Fibroblast of the aortic adventitia (primary cell): Measurements from ENCODE around the gene PLEKHA6. TPM values are rescaled to one million over a fixed set of nuclear protein-coding genes. Genes with fewer than 3 reads are reported as not detected.
A peak's percentile ranks its signal among the peaks of the same experiment; 100 is the strongest.

Experiments used
- DNase-seq: peaks from one replicate; pipeline ENCODE4 v3.0.0-alpha.2; 2010; ENCODE audit warnings: low read depth
- H3K4me3 ChIP-seq: 2 replicates; pipeline ENCODE4 v1.5.1; 2011; ENCODE audit warnings: low read depth, mild to moderate bottlenecking, control low read depth, low read length, moderate library complexity
- total RNA-seq: library from RNA; depleted of rRNA; stranded (reverse); fragments of >200 nt; gene quantifications from 2 replicates; pipeline ENCODE4 v1.2.3, GENCODE V29; 2012; ENCODE audit warnings: low replicate concordance
- TF ChIP-seq, protein P1 (sequence below): IDR thresholded peaks from 2 replicates; pipeline ENCODE4 v1.5.1; 2011; ENCODE audit warnings: mild to moderate bottlenecking, low read length, control low read depth, inconsistent platforms; ENCODE audit not compliant: insufficient read depth

The PLEKHA6 gene
- total RNA-seq, 1 donor, result 3.6 TPM

DNA sequence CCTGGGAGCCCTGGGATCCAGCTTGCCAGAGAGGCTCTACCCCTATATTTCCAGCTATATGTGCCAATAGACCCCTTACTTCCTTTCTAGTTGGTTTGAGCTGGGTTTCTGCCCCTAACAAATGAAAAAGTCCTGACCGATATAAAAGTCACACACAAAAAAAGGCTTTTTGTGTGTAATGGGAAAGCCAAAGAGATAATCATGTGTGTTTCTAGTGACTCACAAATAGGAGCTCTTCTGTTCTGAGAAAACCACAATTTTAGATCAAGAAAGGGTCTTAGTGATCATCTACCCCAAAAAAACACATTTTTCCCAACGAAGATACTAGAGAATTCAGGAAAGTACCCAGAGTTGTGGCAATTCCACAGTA, 23.0 kb upstream of the PLEKHA6 start:
- TF ChIP-seq, protein P1, sequence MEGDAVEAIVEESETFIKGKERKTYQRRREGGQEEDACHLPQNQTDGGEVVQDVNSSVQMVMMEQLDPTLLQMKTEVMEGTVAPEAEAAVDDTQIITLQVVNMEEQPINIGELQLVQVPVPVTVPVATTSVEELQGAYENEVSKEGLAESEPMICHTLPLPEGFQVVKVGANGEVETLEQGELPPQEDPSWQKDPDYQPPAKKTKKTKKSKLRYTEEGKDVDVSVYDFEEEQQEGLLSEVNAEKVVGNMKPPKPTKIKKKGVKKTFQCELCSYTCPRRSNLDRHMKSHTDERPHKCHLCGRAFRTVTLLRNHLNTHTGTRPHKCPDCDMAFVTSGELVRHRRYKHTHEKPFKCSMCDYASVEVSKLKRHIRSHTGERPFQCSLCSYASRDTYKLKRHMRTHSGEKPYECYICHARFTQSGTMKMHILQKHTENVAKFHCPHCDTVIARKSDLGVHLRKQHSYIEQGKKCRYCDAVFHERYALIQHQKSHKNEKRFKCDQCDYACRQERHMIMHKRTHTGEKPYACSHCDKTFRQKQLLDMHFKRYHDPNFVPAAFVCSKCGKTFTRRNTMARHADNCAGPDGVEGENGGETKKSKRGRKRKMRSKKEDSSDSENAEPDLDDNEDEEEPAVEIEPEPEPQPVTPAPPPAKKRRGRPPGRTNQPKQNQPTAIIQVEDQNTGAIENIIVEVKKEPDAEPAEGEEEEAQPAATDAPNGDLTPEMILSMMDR, result no peak
- no peak overlapping the region for H3K4me3 ChIP-seq
- DNase-seq, result no peak

DNA sequence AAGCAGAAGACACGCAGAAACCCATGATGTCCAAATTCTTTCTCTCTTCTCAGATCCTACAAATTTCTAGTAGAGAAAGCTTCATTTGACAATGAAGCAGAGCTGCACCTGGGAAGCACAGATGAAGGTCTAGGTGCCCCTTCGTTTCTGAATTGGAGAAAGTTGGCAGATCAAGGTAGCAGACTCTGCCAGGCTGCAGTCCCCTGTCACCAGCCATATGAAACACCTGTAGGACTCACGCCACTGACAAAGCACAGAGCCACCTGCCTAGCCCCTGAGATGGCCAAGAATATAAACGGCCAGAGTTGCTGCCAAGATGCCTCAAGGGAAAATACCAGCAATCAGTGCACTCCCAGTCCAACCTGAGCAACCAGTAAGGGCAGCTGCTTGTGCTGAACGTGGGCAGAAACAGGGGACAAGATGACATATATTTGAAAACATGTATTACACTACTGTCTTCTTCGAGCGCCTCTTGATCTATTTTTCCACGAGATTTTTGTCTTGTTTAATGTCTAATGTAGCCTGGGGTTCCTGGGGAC, 20.6 kb upstream of the PLEKHA6 start:
- no peak for DNase-seq
- H3K4me3 ChIP-seq, result no peak overlapping the region
- TF ChIP-seq, protein P1, result no peak

- H3K4me3 ChIP-seq, result peak overlapping the region; percentile 55
- TF ChIP-seq, protein P1, result no peak
- no peak for DNase-seq
Observed at GRCh38 chr1:204377800-204378668, 18.3 kb upstream of the PLEKHA6 start.

DNA sequence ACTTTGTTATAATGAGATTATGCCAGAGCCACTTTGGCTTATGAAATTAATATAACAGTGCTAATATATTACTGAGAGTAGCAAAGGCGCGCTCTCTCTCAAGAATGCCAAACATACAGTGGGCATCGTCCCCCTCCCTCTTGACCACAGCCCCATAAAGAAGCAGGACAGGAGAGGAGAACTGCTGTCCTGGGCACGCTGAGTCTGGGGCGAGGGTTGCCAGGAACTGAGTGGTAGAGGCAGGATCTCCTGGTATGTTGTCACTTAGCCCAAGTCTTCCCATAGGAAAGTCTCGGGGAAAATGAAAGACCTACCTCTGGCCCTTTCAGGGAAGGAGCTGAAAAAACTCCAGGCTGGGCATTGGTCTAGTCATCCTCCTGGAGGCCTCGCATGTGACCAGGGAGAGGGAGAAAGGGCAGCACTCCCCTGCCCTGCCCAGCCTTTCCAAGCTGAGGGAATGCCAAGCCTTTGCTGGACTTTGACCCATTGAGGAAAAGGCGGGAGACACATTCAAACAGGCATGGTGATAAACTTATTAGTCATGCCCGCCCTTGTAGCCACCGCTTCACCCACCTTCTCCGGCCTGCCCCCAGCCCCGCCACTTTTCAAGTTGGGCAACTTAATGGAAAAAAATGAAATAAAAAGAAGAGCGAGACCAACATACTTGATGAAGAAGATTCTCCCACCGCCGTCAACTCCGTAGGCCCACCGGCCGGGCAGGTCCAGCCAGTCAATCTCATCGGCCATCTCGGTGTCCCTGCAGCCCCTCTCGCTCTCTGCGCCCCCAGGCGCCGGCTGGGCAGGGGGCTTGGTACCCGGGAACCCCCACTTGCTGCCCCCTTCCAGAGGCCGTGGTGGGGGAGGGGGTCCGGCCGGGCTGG, 17.4 kb upstream of the PLEKHA6 start:
- no peak overlapping the region for H3K4me3 ChIP-seq
- no peak for DNase-seq
- TF ChIP-seq, protein P1, result no peak

DNA sequence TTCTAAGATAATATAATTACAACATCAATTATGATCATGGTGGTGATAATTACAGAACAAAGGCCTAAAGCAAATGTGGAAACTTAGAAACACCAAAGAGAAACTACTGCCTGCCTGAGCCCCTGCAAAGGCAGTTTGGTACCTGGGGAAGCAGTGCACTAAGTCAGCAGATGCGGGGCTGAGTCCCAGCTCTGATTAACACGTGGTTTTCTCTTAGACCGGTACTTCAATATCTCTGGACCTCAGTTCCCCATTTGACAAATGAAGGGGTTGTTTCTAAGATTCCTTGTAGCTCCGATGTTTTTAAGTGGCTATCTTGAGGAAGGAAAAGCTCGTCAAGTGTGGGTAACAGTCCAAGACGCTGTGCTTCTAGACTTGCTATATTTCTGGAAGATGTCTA, 16.7 kb upstream of the PLEKHA6 start:
- TF ChIP-seq, protein P1, result no peak
- no peak for DNase-seq
- no peak overlapping the region for H3K4me3 ChIP-seq

DNA sequence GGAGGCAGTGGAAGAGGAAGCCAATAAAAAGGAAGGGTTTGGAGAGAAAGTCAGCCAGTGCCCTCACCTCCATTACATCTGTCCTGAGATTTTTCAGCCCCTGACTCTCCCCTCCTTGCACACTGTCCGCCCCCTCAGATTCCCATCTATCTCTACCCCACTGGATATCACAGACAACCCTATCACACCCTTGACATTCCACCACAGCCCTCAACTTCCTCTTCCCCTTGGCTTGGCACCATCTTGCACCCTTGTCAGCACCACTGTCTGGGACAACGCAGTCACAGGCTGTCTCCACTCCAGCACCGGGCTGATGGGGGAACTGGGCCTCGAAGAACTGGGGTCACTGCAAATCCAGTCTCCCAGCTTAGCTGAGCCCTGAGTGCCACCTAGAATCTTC, 14.2 kb upstream of the PLEKHA6 start:
- H3K4me3 ChIP-seq, result no peak overlapping the region
- TF ChIP-seq, protein P1, result no peak
- DNase-seq, result no peak
